HG03103 (cell line): ENCODE results near the gene USP17L24.
"Not testable (repeated sequence)": the region's sequence is repeated elsewhere in the genome, so short reads cannot be mapped to it uniquely, and the experiment has no call there.

Source experiments
- ATAC-seq: cut with Tn5 transposase; IDR thresholded peaks from one replicate; pipeline ENCODE4 v1.9.1; 2021; ENCODE audit warnings: low read depth; ENCODE audit not compliant: unreplicated experiment

Gene USP17L24

GRCh38 chr4:9324865-9325264, at the start of gene USP17L24:
USP17L24 (plus strand) TSS chr4:9325165; CDS start chr4:9325165, 0 bp downstream.
- not testable (repeated sequence) for ATAC-seq

GRCh38 chr4:9324191-9324590, 774 bp upstream of the USP17L24 start:
- not testable (repeated sequence) for ATAC-seq

- not testable (repeated sequence) for ATAC-seq
Measured at GRCh38 chr4:9329611-9330010, 4.6 kb downstream of the USP17L24 start, which contains the start of gene USP17L25. USP17L25 (plus strand) TSS chr4:9329911; CDS start chr4:9329911, 0 bp downstream.

GRCh38 chr4:9334358-9334757, 9.4 kb downstream of the USP17L24 start, which contains the start of gene USP17L26:
USP17L26 (plus strand) TSS chr4:9334658; CDS start chr4:9334658, 0 bp downstream.
- not testable (repeated sequence) for ATAC-seq

- ATAC-seq, result not testable (repeated sequence)
Measured at GRCh38 chr4:9339103-9339502, 14.1 kb downstream of the USP17L24 start, which contains the start of gene USP17L5. USP17L5 (plus strand) TSS chr4:9339403; CDS start chr4:9339403, 0 bp downstream.

- ATAC-seq, result not testable (repeated sequence)
Measured at GRCh38 chr4:9343848-9344247, 18.9 kb downstream of the USP17L24 start, which contains the start of gene USP17L27. USP17L27 (plus strand) TSS chr4:9344148; CDS start chr4:9344148, 0 bp downstream.

GRCh38 chr4:9348593-9348992, 23.6 kb downstream of the USP17L24 start, which contains the start of gene USP17L28:
USP17L28 (plus strand) TSS chr4:9348893; CDS start chr4:9348893, 0 bp downstream.
- not testable (repeated sequence) for ATAC-seq

GRCh38 chr4:9350866-9351265, 25.9 kb downstream of the USP17L24 start:
- not testable (repeated sequence) for ATAC-seq

GRCh38 chr4:9353338-9353737, 28.4 kb downstream of the USP17L24 start, which contains the start of gene USP17L29:
USP17L29 (plus strand) TSS chr4:9353638; CDS start chr4:9353638, 0 bp downstream.
- not testable (repeated sequence) for ATAC-seq

- not testable (repeated sequence) for ATAC-seq
Measured at GRCh38 chr4:9362829-9363228, 37.9 kb downstream of the USP17L24 start, which contains the start of gene USP17L30. USP17L30 (plus strand) TSS chr4:9363129; CDS start chr4:9363129, 0 bp downstream.
